Activated B cell treated with CpG ODN at 0.5 μM for 24 hours (primary cell): ENCODE data around the gene CCNB1IP1. TPM values are rescaled to one million over a fixed set of nuclear protein-coding genes. Genes with fewer than 3 reads are reported as not detected.
"Not testable (repeated sequence)": the region's sequence is repeated elsewhere in the genome, so short reads cannot be mapped to it uniquely, and the experiment has no call there.

Experiments
- ATAC-seq: fragments of 200-7000 bp; cut with Tn5 transposase; one replicate; pipeline ENCODE4 v1.10.0; 2021; ENCODE audit warnings: low read depth, mild to moderate bottlenecking, moderate library complexity
- CTCF ChIA-PET: fragments of 350-600 bp; sonication (Branson Sonifier 250); formaldehyde crosslinking; loops from one replicate; lab custom pipeline; 2021; ENCODE audit warnings: antibody characterized with exemption; lab: Charles Lee
- POLR2A ChIA-PET: fragments of 350-600 bp; sonication (Branson Sonifier 250); formaldehyde crosslinking; loops from one replicate; lab custom pipeline; 2021; ENCODE audit warnings: antibody characterized with exemption; lab: Charles Lee
- DNase-seq: peaks from one replicate; pipeline ENCODE4 v3.0.0; 2022
- H3K27ac Mint-ChIP-seq: one replicate; pipeline ENCODE4 v1.8.0; 2020; ENCODE audit warnings: mixed read lengths
- H3K27me3 Mint-ChIP-seq: one replicate; pipeline ENCODE4 v1.8.0; 2021; ENCODE audit warnings: mixed read lengths
- H3K36me3 Mint-ChIP-seq: one replicate; pipeline ENCODE4 v1.8.0; 2021; ENCODE audit warnings: low read depth, mixed read lengths
- H3K4me1 Mint-ChIP-seq: one replicate; pipeline ENCODE4 v1.8.0; 2021; ENCODE audit warnings: mixed read lengths
- H3K4me3 Mint-ChIP-seq: one replicate; pipeline ENCODE4 v1.8.0; 2020; ENCODE audit warnings: mild to moderate bottlenecking, mixed read lengths
- H3K9me3 Mint-ChIP-seq: one replicate; pipeline ENCODE4 v1.8.0; 2020; ENCODE audit warnings: mixed read lengths
- CTCF ChIP-seq: fragments of 200-600 bp; IDR thresholded peaks from one replicate; pipeline ENCODE4 v1.8.0; 2022; ENCODE audit warnings: antibody characterized with exemption, mild to moderate bottlenecking
- intact Hi-C: fragments of 100-400 bp; cut with micrococcal nuclease; formaldehyde crosslinking; loops from one replicate; pipeline ENCODE4 v1.15.1; 2024
- total RNA-seq: library from RNA; stranded (reverse); gene quantifications from 2 replicates; pipeline ENCODE4 v1.2.3, GENCODE V29; 2022

Gene CCNB1IP1
- total RNA-seq, 1 donor from 2014 or later, result 35.3 TPM

GRCh38 chr14:20278414-20278813, 54.7 kb downstream of the CCNB1IP1 start:
- ChIA-PET CTCF (no interaction called here), POLR2A (no interaction called here)
- DNase-seq (no peak), ATAC-seq (no peak)
- intact Hi-C loops, result no loop called here
- H3K9me3 Mint-ChIP-seq, result peaks cover 10% of the 10 kb centered on the region
- H3K36me3 Mint-ChIP-seq, result peaks cover 61% of the 10 kb centered on the region
- H3K27ac Mint-ChIP-seq, result no peak overlapping the region
- peaks cover 16% of the 10 kb centered on the region for H3K4me1 Mint-ChIP-seq
- no peak overlapping the region for H3K4me3 Mint-ChIP-seq
- H3K27me3 Mint-ChIP-seq, result no peaks in the 10 kb centered on the region
- no peak for TF ChIP-seq CTCF

GRCh38 chr14:20277409-20277808, 55.7 kb downstream of the CCNB1IP1 start:
- intact Hi-C loops, result no loop called here
- H3K27ac Mint-ChIP-seq, result no peak overlapping the region
- no peak for TF ChIP-seq CTCF
- ChIA-PET POLR2A (no interaction called here), CTCF (no interaction called here)
- DNase-seq, result no peak
- H3K27me3 Mint-ChIP-seq, result no peaks in the 10 kb centered on the region
- no peak overlapping the region for H3K4me3 Mint-ChIP-seq
- peaks cover 19% of the 10 kb centered on the region for H3K9me3 Mint-ChIP-seq
- no peak for ATAC-seq
- peaks cover 56% of the 10 kb centered on the region for H3K36me3 Mint-ChIP-seq
- peaks cover 16% of the 10 kb centered on the region for H3K4me1 Mint-ChIP-seq

- H3K9me3 Mint-ChIP-seq, result peaks cover 30% of the 10 kb centered on the region
- no peak overlapping the region for H3K4me3 Mint-ChIP-seq
- H3K4me1 Mint-ChIP-seq, result no peaks in the 10 kb centered on the region
- intact Hi-C loops, result no loop called here
- ChIA-PET POLR2A (no interaction called here), CTCF (no interaction called here)
- H3K27me3 Mint-ChIP-seq, result no peaks in the 10 kb centered on the region
- H3K36me3 Mint-ChIP-seq, result peaks cover 40% of the 10 kb centered on the region
- TF ChIP-seq CTCF, result no peak
- H3K27ac Mint-ChIP-seq, result no peak overlapping the region
- ATAC-seq (no peak), DNase-seq (no peak)
Measured at GRCh38 chr14:20274062-20274461, 59.0 kb downstream of the CCNB1IP1 start.

GRCh38 chr14:20264361-20264760, 68.7 kb downstream of the CCNB1IP1 start:
- ATAC-seq, H3K9me3 Mint-ChIP-seq, CTCF ChIA-PET, H3K27me3 Mint-ChIP-seq, intact Hi-C loops, H3K27ac Mint-ChIP-seq, H3K4me1 Mint-ChIP-seq, H3K36me3 Mint-ChIP-seq, H3K4me3 Mint-ChIP-seq, DNase-seq, POLR2A ChIA-PET: not testable (repeated sequence)

- POLR2A ChIA-PET, result no interaction called here
- intact Hi-C loops, result no loop called here
- H3K27me3 Mint-ChIP-seq, result no peaks in the 10 kb centered on the region
Measured at GRCh38 chr14:20262642-20263128, 70.4 kb downstream of the CCNB1IP1 start.

More at GRCh38 chr14:20262642-20263128, 70.4 kb downstream of the CCNB1IP1 start:
- peaks cover 8% of the 10 kb centered on the region for H3K4me1 Mint-ChIP-seq
- CTCF ChIA-PET, result no interaction called here
- DNase-seq (no peak), ATAC-seq (no peak)
- no peak for TF ChIP-seq CTCF
- H3K27ac Mint-ChIP-seq, result no peak overlapping the region
- no peaks in the 10 kb centered on the region for H3K9me3 Mint-ChIP-seq
- H3K36me3 Mint-ChIP-seq, result no peaks in the 10 kb centered on the region
- no peak overlapping the region for H3K4me3 Mint-ChIP-seq

Other genes starting within 250 kb of the CCNB1IP1 start
- not detected in 2 replicates for gene OR4K17, start 222.5 kb downstream of the CCNB1IP1 start, total RNA-seq
- not detected in 2 replicates for gene OR4N5, start 194.5 kb downstream of the CCNB1IP1 start, total RNA-seq
- gene OR11G2, start 142.4 kb downstream of the CCNB1IP1 start, total RNA-seq, result not detected in 2 replicates
- not detected in 2 replicates for gene OR11H6, start 109.6 kb downstream of the CCNB1IP1 start, total RNA-seq
- gene OR11H7, start 104.3 kb downstream of the CCNB1IP1 start, total RNA-seq, result not detected in 2 replicates
- gene OR11H4, start 94.0 kb downstream of the CCNB1IP1 start, total RNA-seq, result not detected in 2 replicates
- gene TTC5, start 27.3 kb downstream of the CCNB1IP1 start, total RNA-seq, result 25.0 and 32.7 TPM in 2 replicates
- gene PARP2, start 10.4 kb upstream of the CCNB1IP1 start, total RNA-seq, result 17.1 and 19.5 TPM in 2 replicates
- gene TEP1, start 80.2 kb upstream of the CCNB1IP1 start, total RNA-seq, result 99.0 and 120 TPM in 2 replicates
- 0.42 and 0.53 TPM in 2 replicates for gene KLHL33, start 102.9 kb upstream of the CCNB1IP1 start, total RNA-seq
- 98.3 and 112 TPM in 2 replicates for gene OSGEP, start 121.5 kb upstream of the CCNB1IP1 start, total RNA-seq
- gene APEX1, start 121.9 kb upstream of the CCNB1IP1 start, total RNA-seq, result 215 and 231 TPM in 2 replicates
- gene PIP4P1, start 128.2 kb upstream of the CCNB1IP1 start, total RNA-seq, result 84.8 and 87.3 TPM in 2 replicates
- gene PNP, start 136.1 kb upstream of the CCNB1IP1 start, total RNA-seq, result 87.2 and 88.0 TPM in 2 replicates
- 0.32 and 0.73 TPM in 2 replicates for gene RNASE10, start 172.3 kb upstream of the CCNB1IP1 start, total RNA-seq
- gene RNASE9, start 227.8 kb upstream of the CCNB1IP1 start, total RNA-seq, result not detected in 2 replicates